GM19328 (cell line): Measurements from ENCODE around the gene LGR6.
"Not testable (repeated sequence)": the region's sequence is repeated elsewhere in the genome, so short reads cannot be mapped to it uniquely, and the experiment has no call there.

Experiments
- ATAC-seq: cut with Tn5 transposase; IDR thresholded peaks from one replicate; pipeline ENCODE4 v1.9.1; 2021; ENCODE audit warnings: mild to moderate bottlenecking, moderate library complexity; ENCODE audit not compliant: unreplicated experiment

Gene LGR6

GRCh38 chr1:202193614-202194327 lies at the start of gene LGR6:
LGR6 (plus strand) TSS chr1:202193799; CDS start chr1:202193990, 191 bp downstream.
- no peak for ATAC-seq

GRCh38 chr1:202144402-202145067 lies 49.1 kb upstream of the LGR6 start, which contains the start of gene ARL8A:
ARL8A (minus strand) TSS chr1:202144737; CDS start chr1:202144572, 165 bp downstream.
- ATAC-seq: peak; percentile 59

GRCh38 chr1:202145068-202145743 lies 48.4 kb upstream of the LGR6 start:
- ATAC-seq: no peak

GRCh38 chr1:202145744-202146140 lies 47.9 kb upstream of the LGR6 start:
- not testable (repeated sequence) for ATAC-seq

- no peak for ATAC-seq
Measured at GRCh38 chr1:202146279-202146678, 47.3 kb upstream of the LGR6 start.

- ATAC-seq: no peak
Measured at GRCh38 chr1:202146993-202147392, 46.6 kb upstream of the LGR6 start.

GRCh38 chr1:202148391-202148790 lies 45.2 kb upstream of the LGR6 start:
- no peak for ATAC-seq

- ATAC-seq: no peak
Measured at GRCh38 chr1:202149566-202149965, 44.0 kb upstream of the LGR6 start.

- no peak for ATAC-seq
Measured at GRCh38 chr1:202150187-202150586, 43.4 kb upstream of the LGR6 start.

GRCh38 chr1:202150602-202151001 lies 43.0 kb upstream of the LGR6 start:
- no peak for ATAC-seq

- no peak for ATAC-seq
Measured at GRCh38 chr1:202151045-202151444, 42.6 kb upstream of the LGR6 start.

GRCh38 chr1:202152399-202152798 lies 41.2 kb upstream of the LGR6 start:
- no peak for ATAC-seq

GRCh38 chr1:202153284-202153683 lies 40.3 kb upstream of the LGR6 start:
- no peak for ATAC-seq

GRCh38 chr1:202154148-202154765 lies 39.3 kb upstream of the LGR6 start:
- no peak for ATAC-seq

GRCh38 chr1:202154766-202155477 lies 38.7 kb upstream of the LGR6 start:
- no peak for ATAC-seq

GRCh38 chr1:202155478-202156021 lies 38.0 kb upstream of the LGR6 start:
- ATAC-seq: no peak

- ATAC-seq: no peak
Measured at GRCh38 chr1:202156590-202156989, 37.0 kb upstream of the LGR6 start.

- no peak for ATAC-seq
Measured at GRCh38 chr1:202157945-202158344, 35.7 kb upstream of the LGR6 start.

- ATAC-seq: no peak
Measured at GRCh38 chr1:202158810-202159533, 34.6 kb upstream of the LGR6 start.
